Pancreas (tissue), 10 donors: ENCODE results near the gene MELTF. TPM values are rescaled to one million over a fixed set of nuclear protein-coding genes. Genes with fewer than 3 reads are reported as not detected.

ENCODE experiments used
- ATAC-seq, 4 donors: fragments of 200-7000 bp; cut with Tn5 transposase; one replicate each; pipeline versions ENCODE4 v1.8.0 to v1.9.1; 2020; ENCODE audit warnings: mild to moderate bottlenecking in 4 of 4, moderate library complexity in 4 of 4
- DNase-seq, 6 donors: peaks; one replicate each; pipeline ENCODE4 v3.0.0-alpha.2; 2020
- FAIRE-seq: peaks from 2 replicates; lab custom pipeline; 2012; peaks lifted over from hg19 to GRCh38; lab: Jason Lieb, UNC
- H3K27ac ChIP-seq, 4 donors: fragments of 200-600 bp; sonication (generic); 1 replicate in 3 of 4; 2 replicates in 1 of 4; pipeline versions ENCODE4 v1.5.0 to v1.8.0; 2020
- H3K27me3 ChIP-seq, 4 donors: fragments of 200-600 bp; one replicate each; pipeline ENCODE4 v1.8.0; 2021
- H3K36me3 ChIP-seq, 3 donors: fragments of 200-600 bp; sonication (generic) in 1 of 3; one replicate each; pipeline versions ENCODE4 v1.5.0 to v1.8.0; 2020 to 2021
- H3K4me1 ChIP-seq, 3 donors: fragments of 200-600 bp; one replicate each; pipeline ENCODE4 v1.8.0; 2021
- H3K4me3 ChIP-seq, 4 donors: fragments of 200-600 bp; sonication (generic) in 2 of 4; one replicate each; pipeline versions ENCODE4 v1.5.0 to v1.8.0; 2020 to 2021
- H3K9me3 ChIP-seq, 4 donors: fragments of 200-600 bp; one replicate each; pipeline ENCODE4 v1.8.0; 2021
- WGBS, 2 donors: extraction: QIAGEN DNeasy Blood & Tissue Kit; methylation state at CpG; one replicate each; pipeline ENCODE4 v1.1.7; 2013; 5-methylcytosine and 5-hydroxymethylcytosine counted together
- intact Hi-C, 3 donors: fragments of 100-400 bp; cut with DNase I; formaldehyde crosslinking; loops; one replicate each; pipeline versions ENCODE4 v1.11.1 to v1.14.2; 2022
- polyA plus RNA-seq, 2 donors: library from polyadenylated mRNA; stranded (reverse); fragments of 200-250 nt; gene quantifications; one replicate each; pipeline ENCODE4 v1.2.3, GENCODE V29; 2013
- total RNA-seq, 6 donors: library from RNA; stranded (reverse); fragmentation: NEBNext Ultra II Directional in 4 of 6; extraction: Animal tissue kit (Norgen Biotek cat#: 25700) in 4 of 6; gene quantifications; one replicate each; pipeline versions ENCODE4 v1.2.1 to v1.2.4, GENCODE V29; 2021 to 2023
- TF ChIP-seq, protein P1 (sequence below), 4 donors: fragments of 200-600 bp; sonication (generic) in 3 of 4; IDR thresholded peaks; one replicate each; pipeline versions ENCODE4 v1.5.0 to v1.8.0; 2021; ENCODE audit warnings: antibody characterized with exemption in 4 of 4
- donor health status: healthy with polysubstance abuse.
- donor health status: DM: no; HTN: no; CAD: no; lungs with moderate emphysema.
- donor health status: DM: no; HTN: no; CAD: no.
- donor health status: control.
- donor health status: control.
- donor health status: Bipolar disorder and iron deficiency.
- donor health status: DM: yes; HTN: yes; CAD: no.
- donor health status: DM: no; HTN: no; CAD: no.
- donor health status: DM: no; HTN: no; CAD: no.
- donor health status: DM: yes; HTN: yes; CAD: no.

MELTF gene
- total and polyA plus RNA-seq, 8 donors, result 2.9 to 21.7 (median 6.8) TPM

DNA sequence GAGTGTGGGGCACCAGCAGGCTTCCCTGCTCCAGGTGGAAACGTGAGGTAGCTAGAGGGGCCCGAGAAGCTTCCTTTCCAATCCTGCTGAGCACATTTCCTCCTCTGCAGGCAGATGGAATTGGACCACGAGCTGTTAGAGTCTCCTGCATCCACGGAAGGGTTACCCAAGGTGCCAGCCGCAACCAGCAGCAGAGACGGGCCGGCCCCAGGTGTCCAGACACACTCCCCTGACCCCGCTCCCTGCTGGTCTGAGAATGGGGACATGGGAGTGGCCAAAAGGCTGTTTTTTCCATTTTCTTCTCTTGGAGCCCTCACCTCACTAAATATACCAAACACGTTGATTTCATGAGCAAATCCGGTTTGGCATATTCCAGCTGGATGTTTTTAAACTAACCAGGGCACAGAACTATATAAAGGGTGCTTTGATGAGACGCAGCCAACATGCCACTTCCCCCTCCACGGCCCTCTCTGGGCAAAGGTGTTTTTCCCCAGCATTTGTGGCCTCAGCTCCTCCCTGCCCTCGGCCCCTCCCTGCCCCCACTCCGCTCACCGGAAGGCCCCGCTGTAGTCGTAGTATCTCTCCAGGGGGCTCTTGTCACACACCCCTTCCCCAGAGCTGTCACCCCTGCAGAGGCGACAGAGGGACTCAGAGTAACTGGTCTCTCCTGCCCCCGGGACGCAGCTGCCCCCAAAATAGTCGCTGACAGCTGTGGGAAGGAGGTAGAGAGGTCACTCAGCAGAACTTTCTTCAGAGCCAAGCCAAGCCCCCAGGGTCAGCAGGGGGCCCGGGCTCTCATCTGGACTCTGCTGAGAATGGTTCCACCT, 7.0 kb downstream of the MELTF start:
- no peaks in the 10 kb centered on the region for H3K27me3 ChIP-seq
- H3K36me3 ChIP-seq, result no peaks in the 10 kb centered on the region
- intact Hi-C loops, result no loop called here
- H3K4me1 ChIP-seq, result peaks cover 0 to 6% (median 0%) of the 10 kb centered on the region in 3 donors
- TF ChIP-seq, protein P1, sequence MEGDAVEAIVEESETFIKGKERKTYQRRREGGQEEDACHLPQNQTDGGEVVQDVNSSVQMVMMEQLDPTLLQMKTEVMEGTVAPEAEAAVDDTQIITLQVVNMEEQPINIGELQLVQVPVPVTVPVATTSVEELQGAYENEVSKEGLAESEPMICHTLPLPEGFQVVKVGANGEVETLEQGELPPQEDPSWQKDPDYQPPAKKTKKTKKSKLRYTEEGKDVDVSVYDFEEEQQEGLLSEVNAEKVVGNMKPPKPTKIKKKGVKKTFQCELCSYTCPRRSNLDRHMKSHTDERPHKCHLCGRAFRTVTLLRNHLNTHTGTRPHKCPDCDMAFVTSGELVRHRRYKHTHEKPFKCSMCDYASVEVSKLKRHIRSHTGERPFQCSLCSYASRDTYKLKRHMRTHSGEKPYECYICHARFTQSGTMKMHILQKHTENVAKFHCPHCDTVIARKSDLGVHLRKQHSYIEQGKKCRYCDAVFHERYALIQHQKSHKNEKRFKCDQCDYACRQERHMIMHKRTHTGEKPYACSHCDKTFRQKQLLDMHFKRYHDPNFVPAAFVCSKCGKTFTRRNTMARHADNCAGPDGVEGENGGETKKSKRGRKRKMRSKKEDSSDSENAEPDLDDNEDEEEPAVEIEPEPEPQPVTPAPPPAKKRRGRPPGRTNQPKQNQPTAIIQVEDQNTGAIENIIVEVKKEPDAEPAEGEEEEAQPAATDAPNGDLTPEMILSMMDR (IDR thresholded peaks at IDR 0.05), result no peak
- no peaks in the 10 kb centered on the region for H3K9me3 ChIP-seq
- no peak for FAIRE-seq
- DNase-seq, result no peak
- H3K27ac ChIP-seq, result peak overlapping the region in 2 of 4 donors; percentile 41 to 55
- 29 to 37% methylated on average over 22 of the region's 22 CpGs for WGBS, 2 donors
- peak in 1 of 4 donors; percentile 48 for ATAC-seq
- no peak overlapping the region for H3K4me3 ChIP-seq

DNA sequence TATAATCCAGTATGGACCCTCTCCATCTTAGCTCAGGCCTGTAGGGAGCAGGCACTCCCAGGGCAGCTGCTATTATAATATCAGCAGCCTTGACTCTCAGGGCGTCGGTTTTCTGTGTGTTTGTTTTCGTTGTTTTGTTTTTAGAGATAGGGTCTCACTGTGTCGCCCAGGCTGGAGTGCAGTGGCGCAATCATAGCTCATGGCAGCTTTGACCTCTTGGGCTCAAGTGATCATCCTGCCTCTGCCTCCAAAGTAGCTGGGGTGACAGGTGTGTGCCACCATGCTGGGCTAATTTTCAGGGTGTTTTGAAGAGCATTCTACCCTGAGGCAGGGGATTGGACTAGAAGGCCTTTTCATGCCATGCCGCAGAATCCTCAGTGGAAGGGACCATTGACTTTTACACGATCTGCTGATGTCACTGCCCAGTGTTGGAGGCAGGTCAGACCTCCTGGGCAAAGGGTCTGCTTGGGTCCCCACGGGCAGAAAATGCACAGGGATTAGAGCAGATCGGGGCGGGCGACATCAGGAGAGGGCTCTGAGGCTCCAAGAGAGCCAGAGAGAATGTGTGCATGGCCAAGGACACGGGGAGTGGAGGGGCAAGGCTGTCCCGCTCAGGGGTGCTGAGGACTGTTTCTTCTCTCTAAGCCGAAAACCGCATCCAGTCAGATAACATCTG, 7.8 kb downstream of the MELTF start:
- no peaks in the 10 kb centered on the region for H3K36me3 ChIP-seq
- 69 to 80% methylated on average over 15 of the region's 15 CpGs for WGBS, 2 donors
- DNase-seq, result no peak
- TF ChIP-seq, protein P1 (IDR thresholded peaks at IDR 0.05), result no peak
- intact Hi-C loops, result no loop called here
- H3K4me3 ChIP-seq, result no peak overlapping the region
- H3K9me3 ChIP-seq, result no peaks in the 10 kb centered on the region
- no peak for FAIRE-seq
- peaks cover 0 to 6% (median 0%) of the 10 kb centered on the region in 3 donors for H3K4me1 ChIP-seq
- H3K27ac ChIP-seq, result no peak overlapping the region
- ATAC-seq, result no peak
- H3K27me3 ChIP-seq, result no peaks in the 10 kb centered on the region

DNA sequence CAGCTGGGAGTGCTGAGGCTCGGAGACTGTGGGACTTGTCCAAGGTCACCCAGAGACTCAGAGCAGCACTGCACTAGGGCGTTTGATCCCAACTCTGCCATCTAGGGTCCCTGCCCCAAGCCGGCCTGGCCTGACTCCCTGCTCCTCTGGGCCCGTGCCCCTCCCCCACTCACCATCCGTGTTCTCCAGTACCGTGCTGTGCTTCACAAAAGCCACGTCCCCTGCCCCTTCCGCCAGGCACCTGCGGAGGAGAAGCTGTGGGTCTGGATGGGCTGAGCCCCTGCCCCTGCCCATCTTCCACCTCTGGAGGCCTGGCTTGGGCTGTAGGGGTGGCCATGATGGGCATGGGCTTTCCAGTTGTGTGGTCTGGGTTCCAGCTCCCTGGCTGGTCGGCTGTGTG, 8.4 kb downstream of the MELTF start:
- H3K27ac ChIP-seq, result no peak overlapping the region
- 59 to 66% methylated on average over 10 of the region's 10 CpGs for WGBS, 2 donors
- peaks cover 0 to 6% (median 0%) of the 10 kb centered on the region in 3 donors for H3K4me1 ChIP-seq
- no peaks in the 10 kb centered on the region for H3K36me3 ChIP-seq
- DNase-seq (no peak), FAIRE-seq (no peak), ATAC-seq (no peak)
- no peaks in the 10 kb centered on the region for H3K27me3 ChIP-seq
- TF ChIP-seq, protein P1 (IDR thresholded peaks at IDR 0.05), result no peak
- no peaks in the 10 kb centered on the region for H3K9me3 ChIP-seq
- H3K4me3 ChIP-seq, result no peak overlapping the region
- intact Hi-C loops, result no loop called here

DNA sequence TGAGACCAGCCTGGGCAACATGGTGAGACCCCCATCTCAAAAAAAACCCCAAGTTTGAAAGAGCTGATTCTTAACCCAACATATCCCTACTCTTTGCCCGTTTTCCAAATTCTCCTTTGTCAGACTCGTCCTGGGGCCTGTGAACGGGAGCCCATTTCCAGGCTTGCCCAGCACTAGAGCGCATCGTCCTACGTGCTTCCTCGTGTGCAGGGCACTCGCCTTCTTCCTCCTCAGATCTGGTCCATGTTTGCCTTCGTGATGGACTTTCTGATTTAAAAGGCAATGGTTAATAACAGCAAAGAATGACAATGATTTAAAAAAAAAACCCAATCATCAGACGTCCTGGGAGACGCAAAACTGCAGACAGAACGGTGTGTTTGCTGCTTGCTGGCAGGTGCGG, 10.1 kb downstream of the MELTF start:
- WGBS, 2 donors, result 66 to 77% methylated on average over 13 of the region's 13 CpGs
- TF ChIP-seq, protein P1 (IDR thresholded peaks at IDR 0.05), result no peak
- no peak overlapping the region for H3K4me3 ChIP-seq
- intact Hi-C loops, result no loop called here
- no peaks in the 10 kb centered on the region for H3K9me3 ChIP-seq
- no peaks in the 10 kb centered on the region for H3K27me3 ChIP-seq
- H3K4me1 ChIP-seq, result peaks cover 0 to 6% (median 0%) of the 10 kb centered on the region in 3 donors
- no peaks in the 10 kb centered on the region for H3K36me3 ChIP-seq
- ATAC-seq, result no peak
- no peak for FAIRE-seq
- no peak for DNase-seq
- no peak overlapping the region for H3K27ac ChIP-seq
